Karpas-422 (cell line): Measurements from ENCODE around the gene SBNO2. TPM values are rescaled to one million over a fixed set of nuclear protein-coding genes. Genes with fewer than 3 reads are reported as not detected.

Experiments
- DNase-seq: peaks from one replicate; pipeline ENCODE4 v3.0.0-alpha.2; 2015
- H2AFZ ChIP-seq: fragments of 200-600 bp; sonication (generic); 2 replicates; pipeline ENCODE4 v1.6.1; 2014; ENCODE audit warnings: antibody characterized with exemption, low read length, mixed read lengths
- H3K27ac ChIP-seq: fragments of 200-600 bp; sonication (generic); 2 replicates; pipeline ENCODE4 v1.5.1; 2014; ENCODE audit warnings: mild to moderate bottlenecking, low read length, moderate library complexity
- H3K27me3 ChIP-seq: fragments of 200-600 bp; sonication (generic); 2 replicates; pipeline ENCODE4 v1.6.1; 2014; ENCODE audit warnings: low read length, mixed read lengths
- H3K36me3 ChIP-seq: fragments of 200-600 bp; sonication (generic); 2 replicates; pipeline ENCODE4 v1.6.1; 2014; ENCODE audit warnings: low read length, mixed read lengths; ENCODE audit not compliant: insufficient read depth
- H3K4me1 ChIP-seq: fragments of 200-600 bp; sonication (generic); 2 replicates; pipeline ENCODE4 v1.6.1; 2014; ENCODE audit warnings: mild to moderate bottlenecking, low read length, mixed read lengths
- H3K4me2 ChIP-seq: fragments of 200-600 bp; sonication (generic); 2 replicates; pipeline ENCODE4 v1.6.1; 2014; ENCODE audit warnings: low read length, low read depth, mild to moderate bottlenecking; ENCODE audit not compliant: poor library complexity, severe bottlenecking
- H3K4me3 ChIP-seq: fragments of 200-600 bp; sonication (generic); 2 replicates; pipeline ENCODE4 v1.5.1; 2014; ENCODE audit warnings: mild to moderate bottlenecking, antibody characterized with exemption, low read length, mixed read lengths
- H3K79me2 ChIP-seq: fragments of 200-600 bp; sonication (generic); 2 replicates; pipeline ENCODE4 v1.6.1; 2014; ENCODE audit warnings: mild to moderate bottlenecking, low read length, mixed read lengths
- H3K9ac ChIP-seq: fragments of 200-600 bp; sonication (generic); 2 replicates; pipeline ENCODE4 v1.6.0; 2014; ENCODE audit warnings: low read length
- H3K9me2 ChIP-seq: fragments of 200-600 bp; sonication (generic), shearing (Covaris generic); replicated peaks from 2 replicates; pipeline ENCODE4 v1.6.0; 2014; ENCODE audit warnings: mild to moderate bottlenecking, low read length, moderate library complexity; ENCODE audit not compliant: insufficient read depth
- H3K9me3 ChIP-seq: fragments of 300-700, 200-600 bp; sonication (generic); 2 replicates; pipeline ENCODE4 v1.6.1; 2014; ENCODE audit warnings: low read length, mixed read lengths
- H4K20me1 ChIP-seq: fragments of 200-600 bp; sonication (generic); 2 replicates; pipeline ENCODE4 v1.6.1; 2014; ENCODE audit warnings: mild to moderate bottlenecking, antibody characterized with exemption, low read length, low read depth; ENCODE audit not compliant: insufficient read depth
- total RNA-seq: library from RNA; depleted of rRNA; stranded (reverse); fragments of >200 nt; shearing (Covaris generic); gene quantifications from 2 replicates; pipeline ENCODE4 v1.2.3, GENCODE V29; 2014; ENCODE audit warnings: low replicate concordance

Gene SBNO2
- total RNA-seq, 1 experiment from 2014 or later, result 7.9 TPM

GRCh38 chr19:1154731-1155351 lies 19.2 kb downstream of the SBNO2 start:
- Histone ChIP-seq H3K9me2 (no peaks in the 10 kb centered on the region), H2AFZ (no peak overlapping the region), H3K4me3 (no peak overlapping the region), H3K9me3 (no peaks in the 10 kb centered on the region), H3K27ac (no peak overlapping the region), H3K4me1 (no peaks in the 10 kb centered on the region), H4K20me1 (no peaks in the 10 kb centered on the region), H3K27me3 (no peaks in the 10 kb centered on the region), H3K9ac (no peak overlapping the region), H3K4me2 (no peak overlapping the region), H3K36me3 (no peaks in the 10 kb centered on the region; the same call in 1 of the 2 replicates), H3K79me2 (0 out of 2 replicates have a peak, but pooled peaks cover 4% of the 10 kb centered on the region)
- no peak for DNase-seq

- H3K9ac ChIP-seq, result no peak overlapping the region
- no peaks in the 10 kb centered on the region for H4K20me1 ChIP-seq
Measured at GRCh38 chr19:1153891-1154730, 20.0 kb downstream of the SBNO2 start.

GRCh38 chr19:1151917-1152587 lies 22.0 kb downstream of the SBNO2 start:
- no peak overlapping the region for H2AFZ ChIP-seq
- no peaks in the 10 kb centered on the region for H3K4me1 ChIP-seq
- H3K9me3 ChIP-seq, result no peaks in the 10 kb centered on the region
- H3K4me3 ChIP-seq, result no peak overlapping the region
- no peaks in the 10 kb centered on the region for H3K9me2 ChIP-seq
- no peak for DNase-seq
- no peaks in the 10 kb centered on the region for H4K20me1 ChIP-seq
- no peaks in the 10 kb centered on the region for H3K27me3 ChIP-seq
- H3K9ac ChIP-seq, result no peak overlapping the region
- H3K4me2 ChIP-seq, result no peak overlapping the region
- H3K27ac ChIP-seq, result no peak overlapping the region
- H3K79me2 ChIP-seq, result no peaks in the 10 kb centered on the region
- no peaks in the 10 kb centered on the region; the same call in 1 of the 2 replicates for H3K36me3 ChIP-seq

More at GRCh38 chr19:1153891-1154730, 20.0 kb downstream of the SBNO2 start:
- Histone ChIP-seq H3K9me2 (no peaks in the 10 kb centered on the region), H3K9me3 (no peaks in the 10 kb centered on the region), H3K36me3 (no peaks in the 10 kb centered on the region; the same call in 1 of the 2 replicates), H3K4me2 (no peak overlapping the region), H3K4me3 (no peak overlapping the region), H3K79me2 (0 out of 2 replicates have a peak, but pooled peaks cover 3% of the 10 kb centered on the region), H3K27ac (no peak overlapping the region), H3K27me3 (no peaks in the 10 kb centered on the region), H3K4me1 (no peaks in the 10 kb centered on the region), H2AFZ (no peak overlapping the region)
- no peak for DNase-seq

GRCh38 chr19:1151037-1151724 lies 22.9 kb downstream of the SBNO2 start:
- Histone ChIP-seq H3K4me2 (no peak overlapping the region), H4K20me1 (no peaks in the 10 kb centered on the region), H3K79me2 (no peaks in the 10 kb centered on the region), H3K4me3 (no peak overlapping the region), H3K9ac (no peak overlapping the region), H3K9me2 (no peaks in the 10 kb centered on the region), H2AFZ (no peak overlapping the region), H3K4me1 (no peaks in the 10 kb centered on the region), H3K27ac (no peak overlapping the region), H3K9me3 (no peaks in the 10 kb centered on the region), H3K36me3 (no peaks in the 10 kb centered on the region; the same call in 1 of the 2 replicates), H3K27me3 (no peaks in the 10 kb centered on the region)
- DNase-seq, result peak; percentile 72

- Histone ChIP-seq H4K20me1 (no peaks in the 10 kb centered on the region), H3K9ac (no peak overlapping the region), H3K9me3 (no peaks in the 10 kb centered on the region), H3K79me2 (no peaks in the 10 kb centered on the region), H2AFZ (no peak overlapping the region), H3K4me2 (no peak overlapping the region), H3K4me3 (no peak overlapping the region), H3K27ac (no peak overlapping the region), H3K4me1 (no peaks in the 10 kb centered on the region), H3K9me2 (no peaks in the 10 kb centered on the region), H3K36me3 (no peaks in the 10 kb centered on the region; the same call in 1 of the 2 replicates), H3K27me3 (no peaks in the 10 kb centered on the region)
- DNase-seq, result no peak
Measured at GRCh38 chr19:1150333-1151036, 23.6 kb downstream of the SBNO2 start.

GRCh38 chr19:1149259-1150045 lies 24.6 kb downstream of the SBNO2 start:
- Histone ChIP-seq H3K4me2 (no peak overlapping the region), H3K36me3 (no peaks in the 10 kb centered on the region; the same call in 1 of the 2 replicates), H4K20me1 (no peaks in the 10 kb centered on the region)

GRCh38 chr19:1147934-1148549 lies 26.0 kb downstream of the SBNO2 start:
- Histone ChIP-seq H3K79me2 (no peaks in the 10 kb centered on the region), H3K9me3 (no peaks in the 10 kb centered on the region), H3K27ac (no peak overlapping the region), H3K4me3 (no peak overlapping the region), H3K9me2 (no peaks in the 10 kb centered on the region), H3K9ac (no peak overlapping the region), H3K4me2 (no peak overlapping the region), H2AFZ (no peak overlapping the region), H4K20me1 (no peaks in the 10 kb centered on the region), H3K27me3 (no peaks in the 10 kb centered on the region), H3K36me3 (peaks cover 4% of the 10 kb centered on the region; the same call in 1 of the 2 replicates), H3K4me1 (no peaks in the 10 kb centered on the region)
- no peak for DNase-seq

More at GRCh38 chr19:1149259-1150045, 24.6 kb downstream of the SBNO2 start:
- Histone ChIP-seq H3K27me3 (no peaks in the 10 kb centered on the region), H3K79me2 (no peaks in the 10 kb centered on the region), H3K27ac (no peak overlapping the region), H2AFZ (no peak overlapping the region), H3K9me3 (no peaks in the 10 kb centered on the region), H3K9ac (no peak overlapping the region), H3K4me3 (no peak overlapping the region), H3K9me2 (no peaks in the 10 kb centered on the region), H3K4me1 (no peaks in the 10 kb centered on the region)
- no peak for DNase-seq
